Measurements from ENCODE around the gene BAIAP2. TPM values are rescaled to one million over a fixed set of nuclear protein-coding genes. Genes with fewer than 3 reads are reported as not detected.

BAIAP2 gene
- total RNA-seq, 2 donors from 2014 or later: 14.7 to 22.7 TPM

DNA sequence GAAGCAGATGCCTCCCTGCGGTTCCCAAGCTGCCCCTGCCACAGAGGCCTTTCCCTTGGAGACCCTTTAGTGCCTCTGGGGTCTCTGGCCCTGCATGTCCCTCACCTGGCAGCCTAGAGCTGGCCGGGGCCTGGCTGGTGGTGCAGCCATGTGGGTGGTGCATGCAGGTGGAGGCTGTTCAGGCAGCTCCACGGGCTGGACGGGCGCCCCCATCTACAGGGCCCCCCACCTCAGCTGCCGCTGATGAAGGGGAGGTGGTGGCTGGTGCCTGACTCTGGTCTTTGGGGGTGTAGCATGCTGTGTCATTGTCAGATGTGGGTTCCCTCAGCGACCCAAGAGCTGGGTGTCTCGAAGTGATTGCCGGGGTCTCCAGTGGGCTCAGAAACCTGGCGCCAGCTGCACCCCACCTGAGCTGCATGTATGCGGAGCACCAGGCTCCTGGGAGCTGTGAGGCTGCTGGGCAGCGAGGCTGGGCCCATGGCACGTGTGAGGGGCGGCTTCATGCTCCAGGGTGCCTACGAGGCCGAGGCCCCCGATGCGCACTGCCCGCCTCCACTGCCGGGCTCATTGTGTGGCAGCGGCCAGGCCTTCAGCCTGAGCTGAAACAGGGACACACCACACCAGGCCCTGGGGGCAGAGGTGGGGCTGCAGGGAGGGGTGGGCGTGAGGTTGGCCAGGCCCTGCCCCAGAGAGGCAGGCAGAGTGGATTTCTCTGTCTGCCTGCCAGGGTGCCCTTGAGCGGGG is 57.0 kb downstream of the BAIAP2 start:
- no peak for TF ChIP-seq CTCF (IDR thresholded peaks at IDR 0.05)
- H3K9ac ChIP-seq (ENCODE audit: low read depth in 2 of 2, low read length in 2 of 2): no peak overlapping the region
- DNase-seq: no peak
- no peaks in the 10 kb centered on the region for H3K9me3 ChIP-seq
- intact Hi-C loops (cut with DNase I): no loop called here
- H3K4me3 ChIP-seq: no peak overlapping the region
- H3K4me1 ChIP-seq: peaks cover 14% of the 10 kb centered on the region
- no peaks in the 10 kb centered on the region for H3K36me3 ChIP-seq
- no peaks in the 10 kb centered on the region for H3K27me3 ChIP-seq
- no peak overlapping the region for H3K27ac ChIP-seq

DNA sequence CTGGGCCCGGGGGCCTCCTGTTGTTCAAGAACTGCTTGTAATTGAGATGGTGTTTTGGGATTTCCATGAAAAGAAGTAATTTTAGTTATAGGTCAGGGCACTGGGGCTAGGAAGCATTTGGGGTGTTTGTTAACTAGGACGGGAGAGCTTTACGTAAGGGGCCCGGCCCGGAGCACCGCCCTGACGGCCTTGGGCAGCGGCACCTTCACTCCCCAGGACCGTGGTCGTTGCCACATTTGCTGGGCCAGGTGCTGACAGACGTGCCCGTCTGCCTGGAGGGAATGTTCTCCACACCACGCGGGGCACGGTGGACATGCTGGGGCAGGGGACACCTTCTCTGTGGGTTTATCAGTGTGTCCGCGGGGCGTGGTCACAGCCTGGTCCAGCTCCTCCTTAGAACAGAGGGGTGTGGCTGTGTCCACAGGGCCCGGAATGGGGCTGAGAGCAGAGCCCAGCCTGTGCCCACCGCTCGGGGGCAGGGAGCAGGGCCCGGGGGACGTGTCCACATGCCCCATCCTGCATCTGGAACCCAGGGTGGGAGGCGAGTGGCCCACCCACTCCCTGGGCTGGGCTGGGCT is 57.7 kb downstream of the BAIAP2 start:
- DNase-seq: no peak
- Histone ChIP-seq H3K4me1 (peaks cover 16% of the 10 kb centered on the region), H3K9ac (ENCODE audit: low read depth in 2 of 2, low read length in 2 of 2) (no peak overlapping the region), H3K27me3 (no peaks in the 10 kb centered on the region), H3K36me3 (no peaks in the 10 kb centered on the region), H3K27ac (no peak overlapping the region), H3K9me3 (no peaks in the 10 kb centered on the region), H3K4me3 (no peak overlapping the region)
- TF ChIP-seq CTCF (IDR thresholded peaks at IDR 0.05): no peak
- intact Hi-C loops (cut with DNase I): no loop called here

GRCh38 chr17:81093619-81094508 is 58.9 kb downstream of the BAIAP2 start:
- H3K36me3 ChIP-seq: no peaks in the 10 kb centered on the region
- intact Hi-C loops (cut with DNase I): no loop called here
- H3K27ac ChIP-seq: no peak overlapping the region
- no peak for TF ChIP-seq CTCF (IDR thresholded peaks at IDR 0.05)
- no peak overlapping the region for H3K4me3 ChIP-seq
- H3K27me3 ChIP-seq: no peaks in the 10 kb centered on the region
- no peak for DNase-seq
- peaks cover 18% of the 10 kb centered on the region for H3K4me1 ChIP-seq
- no peaks in the 10 kb centered on the region for H3K9me3 ChIP-seq
- H3K9ac ChIP-seq (ENCODE audit: low read depth in 2 of 2, low read length in 2 of 2): peak overlapping the region in 1 of 2 donors; percentile 12

- no peak for TF ChIP-seq CTCF (IDR thresholded peaks at IDR 0.05)
- H3K4me3 ChIP-seq: no peak overlapping the region
- DNase-seq: peak; percentile 76
- intact Hi-C loops (cut with DNase I): no loop called here
- no peaks in the 10 kb centered on the region for H3K36me3 ChIP-seq
- peaks cover 18% of the 10 kb centered on the region for H3K4me1 ChIP-seq
- peak overlapping the region in 1 of 2 donors; percentile 19 for H3K9ac ChIP-seq (ENCODE audit: low read depth in 2 of 2, low read length in 2 of 2)
- peak overlapping the region; percentile 36 for H3K27ac ChIP-seq
- H3K27me3 ChIP-seq: no peaks in the 10 kb centered on the region
- H3K9me3 ChIP-seq: no peaks in the 10 kb centered on the region
These were observed 59.8 kb downstream of the BAIAP2 start for GRCh38 chr17:81094509-81095382.

- Histone ChIP-seq H3K27ac (peak overlapping the region; percentile 27), H3K27me3 (no peaks in the 10 kb centered on the region), H3K9me3 (no peaks in the 10 kb centered on the region), H3K4me1 (peaks cover 17% of the 10 kb centered on the region), H3K4me3 (no peak overlapping the region), H3K36me3 (no peaks in the 10 kb centered on the region), H3K9ac (ENCODE audit: low read depth in 2 of 2, low read length in 2 of 2) (peak overlapping the region; percentile 19 to 30)
- intact Hi-C loops (cut with DNase I): no loop called here
- DNase-seq: no peak
- no peak for TF ChIP-seq CTCF (IDR thresholded peaks at IDR 0.05)
These were observed 60.4 kb downstream of the BAIAP2 start for GRCh38 chr17:81095383-81095762.
